Ramos (cell line): ENCODE results near the gene ATP6V0A4.
"Not testable (repeated sequence)": the region's sequence is repeated elsewhere in the genome, so short reads cannot be mapped to it uniquely, and the experiment has no call there.

Experiments
- in situ Hi-C: fragments of 300-500 bp; cut with MboI; formaldehyde crosslinking; loops from one replicate; pipeline ENCODE4 v1.14.3; 2022; ENCODE audit warnings: low sequenced_read_pairs; ENCODE audit not compliant: unreplicated experiment

Gene ATP6V0A4

DNA sequence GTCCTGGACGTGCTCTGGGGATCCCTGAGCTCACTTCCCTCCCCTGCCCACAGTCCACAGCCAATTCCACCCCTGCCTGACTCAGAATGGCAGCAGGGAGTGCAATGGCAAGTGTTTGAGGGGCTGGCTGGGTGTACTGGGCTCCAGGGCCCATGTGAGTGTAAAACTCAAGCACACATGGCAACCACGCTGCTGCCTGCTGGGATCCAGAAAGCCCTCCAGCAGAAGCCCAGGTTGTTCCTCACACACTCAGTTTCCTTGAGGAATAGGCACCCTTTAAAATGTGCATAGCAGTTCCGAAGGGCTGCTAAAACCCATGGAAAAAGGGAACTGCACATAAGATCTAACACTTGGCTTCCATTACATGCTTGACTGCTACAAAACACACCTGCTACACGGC is 11.3 kb upstream of the ATP6V0A4 start:
- in situ Hi-C loops = no loop called here

DNA sequence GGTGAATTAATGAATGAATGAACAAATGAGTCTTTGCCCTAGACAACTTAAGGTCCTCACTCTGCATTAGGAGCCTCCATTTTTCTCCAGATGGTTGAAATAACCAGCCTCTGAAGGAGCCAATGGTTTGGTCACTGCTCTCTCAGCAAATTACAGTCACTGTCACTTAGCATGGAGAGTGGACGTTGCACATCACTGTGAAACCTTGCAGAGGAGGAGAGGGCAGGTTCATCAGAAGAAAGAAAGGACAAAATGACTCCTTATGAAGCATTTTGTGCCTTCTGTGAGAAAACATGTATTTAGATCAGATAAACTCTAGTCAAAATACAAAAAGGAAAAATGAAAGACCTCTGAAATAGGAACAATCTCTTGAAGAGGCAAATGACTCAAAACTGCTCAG is 6.6 kb upstream of the ATP6V0A4 start:
- in situ Hi-C loops = no loop called here

DNA sequence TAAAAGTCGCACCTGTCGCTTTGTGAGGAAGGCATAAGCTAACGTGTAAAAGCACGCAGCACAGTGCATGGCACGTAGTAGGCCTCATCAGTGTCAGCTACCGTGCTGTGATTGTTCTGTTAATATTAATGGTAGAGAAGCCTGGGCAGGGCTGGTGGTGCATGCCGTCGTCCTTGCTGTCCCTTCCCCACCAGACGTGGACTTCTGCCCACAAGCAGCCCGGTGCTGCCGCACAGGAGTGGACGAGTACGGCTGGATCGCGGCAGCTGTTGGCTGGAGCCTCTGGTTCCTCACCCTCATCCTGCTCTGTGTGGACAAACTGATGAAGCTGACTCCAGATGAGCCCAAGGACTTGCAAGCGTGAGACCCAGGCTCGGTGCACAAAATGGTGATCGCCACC is 4.7 kb upstream of the ATP6V0A4 start:
- in situ Hi-C loops = no loop called here

DNA sequence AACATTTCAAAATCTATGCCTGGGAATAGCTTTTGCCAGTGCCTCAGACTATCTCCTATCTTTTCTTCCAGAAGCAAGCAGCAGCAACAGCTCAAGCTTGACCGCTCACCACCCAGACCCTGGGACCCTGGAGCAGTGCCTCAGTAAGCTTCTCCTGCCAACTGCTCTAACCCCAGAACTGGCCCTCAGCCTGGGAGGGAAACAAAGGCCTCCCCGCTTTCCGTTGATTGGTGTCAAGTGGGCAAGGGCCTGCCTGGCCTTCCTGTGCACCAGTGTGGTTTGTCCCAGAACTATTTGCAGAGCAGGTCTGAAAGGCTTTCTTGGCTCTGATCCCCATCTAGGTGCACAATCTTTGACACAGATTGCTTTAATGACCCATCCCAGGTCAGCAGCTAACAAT is 3.3 kb upstream of the ATP6V0A4 start:
- in situ Hi-C loops = no loop called here

DNA sequence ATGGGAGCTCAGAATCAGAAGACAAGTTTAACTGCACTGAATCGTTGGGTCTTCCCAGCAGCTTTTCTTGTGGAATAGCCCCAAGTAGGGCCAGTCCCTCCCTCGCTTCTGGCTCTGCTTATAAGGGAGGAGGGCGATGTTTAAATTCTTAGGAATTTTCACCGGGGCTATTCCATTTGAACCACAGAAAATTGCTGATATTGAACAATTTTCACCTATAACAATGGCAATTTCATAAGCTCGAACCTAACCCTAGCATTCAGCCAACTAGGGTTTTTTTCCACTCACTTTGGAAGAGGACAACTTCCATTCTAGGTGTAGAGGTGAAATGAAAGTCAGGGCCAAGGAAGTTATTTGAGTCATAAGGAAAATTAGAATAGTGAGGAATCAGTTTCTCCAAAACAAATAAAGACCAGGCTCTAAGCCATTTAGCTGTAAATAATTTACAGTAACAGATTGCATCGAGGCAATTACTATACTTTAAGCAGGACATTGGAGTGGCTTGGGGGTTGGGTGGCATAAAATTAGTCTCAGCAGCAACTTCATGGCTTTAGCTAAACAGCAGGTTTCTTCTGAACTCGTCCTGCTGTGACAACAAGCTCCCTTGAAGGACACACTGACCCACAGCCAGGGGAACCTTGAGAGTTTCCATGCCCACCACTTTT is 1.5 kb upstream of the ATP6V0A4 start:
- in situ Hi-C loops = no loop called here

DNA sequence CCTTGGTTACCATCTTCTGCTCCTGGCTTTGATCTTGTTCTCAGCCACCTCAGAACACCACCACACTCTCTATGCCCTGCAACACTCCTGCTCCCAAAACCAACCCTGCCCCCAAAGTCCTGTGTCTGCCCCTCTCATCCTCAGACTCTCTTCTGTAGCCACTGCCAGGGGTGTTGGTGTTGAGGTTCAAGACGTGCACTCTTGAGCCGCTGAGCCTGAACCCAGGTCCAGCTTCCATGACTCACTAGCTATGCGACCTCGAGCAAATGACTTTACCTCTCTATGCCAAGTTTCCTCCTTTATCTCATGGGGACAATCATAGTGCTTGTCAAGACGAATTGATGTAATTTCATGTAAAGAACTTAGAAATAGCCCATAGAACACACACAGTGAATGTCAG is 840 bp upstream of the ATP6V0A4 start:
- in situ Hi-C loops = no loop called here

DNA sequence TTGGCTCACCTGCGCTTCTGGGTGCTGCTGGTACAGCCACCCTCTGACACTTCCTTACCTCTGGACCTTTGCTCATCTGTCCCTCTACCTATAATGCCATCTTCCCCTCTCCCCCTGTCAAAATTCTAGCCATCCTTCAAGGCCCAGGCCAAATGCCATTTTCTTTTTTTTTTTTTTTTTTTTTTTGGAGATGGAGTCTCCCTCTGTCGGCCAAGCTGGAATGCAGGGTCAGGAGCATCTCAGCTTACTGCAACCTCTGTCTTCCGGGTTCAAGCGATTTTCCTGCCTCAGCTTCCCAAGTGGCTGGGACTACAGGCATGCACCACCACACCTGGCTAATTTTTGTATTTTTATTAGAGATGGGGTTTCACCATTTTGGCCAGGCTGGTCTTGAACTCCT is 950 bp downstream of the ATP6V0A4 start:
- in situ Hi-C loops = not testable (repeated sequence)

DNA sequence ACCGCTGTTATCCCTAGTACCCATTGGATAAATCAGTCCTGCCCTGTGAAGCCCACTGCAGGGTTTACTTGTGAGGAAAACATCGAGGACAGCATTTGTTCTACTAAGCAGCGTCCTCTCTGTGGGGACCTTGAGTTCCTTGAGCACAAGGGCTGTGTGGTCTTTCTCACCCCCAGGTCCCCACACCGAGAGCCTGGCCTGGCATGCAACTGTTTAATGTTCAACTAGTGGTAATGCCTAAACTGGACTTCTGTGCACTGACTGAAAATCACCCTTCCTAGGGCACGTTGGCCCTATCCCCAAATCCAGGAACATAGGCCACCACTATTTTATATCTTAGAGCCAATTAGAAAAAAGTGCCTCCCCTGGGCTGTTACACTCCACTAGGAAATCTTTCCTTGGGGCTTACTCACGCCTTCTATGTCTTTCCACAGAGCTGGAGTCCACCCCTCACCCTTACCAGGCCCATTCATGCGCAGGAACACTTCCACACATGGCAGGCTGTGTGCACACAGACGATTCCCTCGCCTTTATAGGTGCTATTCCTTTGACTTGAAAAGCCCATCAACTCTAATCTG is 1.9 kb downstream of the ATP6V0A4 start:
- in situ Hi-C loops = no loop called here

DNA sequence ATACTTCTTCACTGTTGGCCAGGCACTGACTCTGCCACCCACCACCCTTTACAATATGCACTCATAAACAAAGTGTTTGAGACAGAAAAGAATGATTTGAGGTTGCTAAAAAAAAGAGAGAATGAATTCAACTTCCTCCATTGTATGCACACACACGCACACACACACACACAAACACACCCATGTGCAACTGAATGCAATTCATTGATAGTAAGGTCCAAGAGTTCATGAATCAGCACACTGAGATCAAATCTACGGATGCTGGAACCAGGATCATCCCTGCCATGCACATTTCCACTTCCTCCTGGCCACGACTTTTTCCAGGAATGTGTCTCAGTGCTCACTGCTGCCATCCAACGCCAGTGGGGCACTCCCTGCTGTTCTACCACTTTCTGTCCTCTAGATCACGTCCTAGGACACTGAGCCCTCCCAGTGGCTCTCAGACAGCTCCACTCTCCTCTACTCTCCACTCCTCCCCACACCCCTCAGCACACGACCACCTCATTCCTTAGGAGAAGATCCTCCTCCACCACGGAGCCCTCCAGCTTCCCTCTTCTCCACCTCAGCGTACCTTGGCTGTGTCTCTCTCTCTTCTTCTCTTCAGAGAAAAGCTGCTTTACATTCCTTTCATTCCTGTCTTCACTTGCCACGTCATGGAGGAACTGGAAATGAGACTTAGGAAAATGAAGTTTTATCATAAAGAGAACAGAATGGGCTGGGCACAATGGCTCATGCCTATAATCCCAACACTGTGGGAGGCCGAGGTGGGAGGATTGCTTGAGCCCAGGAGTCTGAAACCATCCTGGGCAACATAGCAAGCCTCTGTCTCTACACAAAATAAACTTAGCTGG is 12.2 kb downstream of the ATP6V0A4 start:
- in situ Hi-C loops = no loop called here

DNA sequence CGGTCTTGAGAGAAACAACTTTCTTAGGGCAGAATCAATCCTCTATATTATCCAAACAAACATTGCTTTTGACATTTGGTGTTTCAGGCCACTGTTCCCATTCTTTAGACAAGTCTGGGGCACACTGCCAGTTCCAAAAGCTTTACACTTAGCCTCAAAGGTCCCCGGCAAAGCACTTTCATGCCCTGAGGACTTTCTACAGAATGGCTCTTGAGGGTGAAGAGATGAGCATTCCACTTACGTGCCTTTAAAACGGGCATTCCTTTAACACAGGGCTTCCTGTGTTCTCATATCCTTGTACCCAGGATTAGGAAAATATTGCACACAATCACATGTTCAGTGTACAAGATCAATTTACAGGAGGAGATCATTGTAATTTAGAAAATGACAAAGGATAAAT is 13.3 kb downstream of the ATP6V0A4 start:
- in situ Hi-C loops = no loop called here

DNA sequence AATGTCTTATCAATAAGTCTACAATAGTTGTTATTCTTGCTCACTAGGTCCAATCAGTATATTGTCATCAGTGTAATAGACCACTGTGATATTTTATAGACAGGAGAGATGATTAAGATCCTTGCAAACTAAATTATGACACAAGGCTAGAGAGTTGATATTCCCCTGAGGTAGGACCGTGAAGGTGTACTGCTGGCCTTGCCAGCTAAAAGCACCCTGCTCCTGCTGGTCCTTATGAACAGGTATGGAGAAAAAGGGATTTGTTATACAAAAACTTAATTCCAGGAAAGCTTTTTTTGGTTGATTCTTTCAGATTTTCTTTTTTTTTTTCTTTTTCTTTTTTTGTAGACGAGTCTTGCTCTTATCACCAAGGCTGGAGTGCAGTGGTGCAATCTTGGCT is 17.0 kb downstream of the ATP6V0A4 start:
- in situ Hi-C loops = no loop called here

DNA sequence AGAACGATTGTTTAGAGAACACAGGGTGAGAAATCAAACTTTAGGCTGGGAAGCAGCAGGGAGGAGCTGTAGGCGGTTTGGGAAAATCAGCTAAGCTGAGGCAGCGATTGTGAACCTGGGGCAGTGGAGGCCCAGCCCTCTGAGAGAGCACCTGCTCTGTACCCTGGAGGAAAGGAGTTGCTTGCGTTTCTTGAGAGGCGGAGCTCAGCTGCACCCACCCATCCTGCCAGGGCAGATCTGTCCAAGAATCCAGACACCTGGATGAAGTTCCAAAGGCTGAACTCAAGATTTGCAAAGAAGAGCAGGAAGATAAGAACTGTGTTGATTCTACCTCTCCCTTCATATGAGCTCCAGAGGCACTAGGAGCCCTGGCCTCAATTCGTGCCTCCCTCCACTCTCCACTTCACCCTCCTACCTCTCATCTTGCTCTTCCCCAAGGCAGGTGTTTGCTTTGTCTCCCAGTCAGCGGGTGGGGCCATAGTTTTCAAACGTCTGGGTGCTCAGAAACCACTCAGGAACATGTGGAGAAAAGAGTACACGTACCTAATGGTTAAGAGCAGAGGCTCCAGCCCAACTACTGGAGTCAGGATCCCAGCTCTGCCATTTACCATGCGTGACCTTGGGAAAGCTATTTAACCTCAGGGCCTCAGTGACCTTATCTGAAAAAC is 21.7 kb downstream of the ATP6V0A4 start:
- in situ Hi-C loops = no loop called here

DNA sequence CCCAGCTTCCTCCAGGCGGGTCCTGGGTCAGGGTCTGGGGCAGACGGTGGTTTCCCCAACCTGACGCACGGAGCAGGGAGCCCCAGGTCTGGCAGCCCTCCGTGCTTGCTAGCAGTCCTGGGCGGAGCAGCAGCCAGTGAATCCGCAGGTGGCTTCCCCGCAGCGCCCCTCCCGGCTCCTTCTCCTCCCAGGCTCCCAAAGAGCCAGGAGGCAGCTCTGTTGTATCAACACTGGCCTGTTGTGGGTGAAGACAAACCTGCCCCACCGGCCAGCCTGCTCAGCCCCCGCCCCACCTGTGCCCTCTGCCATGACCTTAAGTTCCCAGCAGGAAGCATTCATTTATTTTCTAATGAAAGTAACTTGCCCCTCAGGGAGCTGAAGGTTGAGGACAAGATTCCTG is 24.2 kb downstream of the ATP6V0A4 start:
- in situ Hi-C loops = no loop called here

DNA sequence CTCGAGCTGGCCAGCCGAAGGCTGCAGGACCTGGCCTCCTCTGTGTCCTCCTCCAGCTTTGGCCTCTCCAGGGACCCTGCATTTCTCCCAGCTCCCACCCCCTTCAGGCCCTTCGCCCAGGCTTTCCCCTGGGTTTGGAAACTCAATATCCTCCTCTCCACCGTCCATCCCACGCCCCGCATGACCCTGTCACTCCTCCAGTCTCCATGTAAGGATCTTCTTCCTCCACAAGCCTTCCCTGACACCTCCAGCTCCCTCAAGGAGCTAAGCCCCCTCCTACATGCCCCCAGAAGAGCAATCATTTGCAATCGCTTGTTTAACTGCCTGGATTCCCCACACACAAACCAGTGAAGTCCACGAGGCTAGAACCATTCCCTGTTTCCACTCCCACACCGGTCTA is 24.8 kb downstream of the ATP6V0A4 start:
- in situ Hi-C loops = no loop called here

DNA sequence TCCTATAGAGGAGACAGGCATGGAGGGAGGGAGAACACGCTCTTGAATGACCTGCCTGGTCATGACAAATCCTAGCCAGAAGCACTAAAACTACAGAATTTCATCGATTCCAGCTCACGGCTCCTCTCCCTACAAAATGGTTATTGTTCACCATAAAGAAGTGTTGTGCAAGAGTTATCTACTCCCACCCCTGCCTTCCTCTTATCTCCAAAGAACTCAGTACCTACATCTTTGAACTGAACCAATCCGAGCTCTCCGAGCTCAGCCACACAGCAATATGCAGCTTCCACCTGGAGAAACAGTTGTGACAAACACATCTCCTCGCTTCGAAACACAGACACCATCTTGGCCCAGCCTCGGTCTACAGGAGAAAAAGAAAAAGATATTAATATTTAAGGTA is 27.1 kb downstream of the ATP6V0A4 start:
- in situ Hi-C loops = no loop called here

DNA sequence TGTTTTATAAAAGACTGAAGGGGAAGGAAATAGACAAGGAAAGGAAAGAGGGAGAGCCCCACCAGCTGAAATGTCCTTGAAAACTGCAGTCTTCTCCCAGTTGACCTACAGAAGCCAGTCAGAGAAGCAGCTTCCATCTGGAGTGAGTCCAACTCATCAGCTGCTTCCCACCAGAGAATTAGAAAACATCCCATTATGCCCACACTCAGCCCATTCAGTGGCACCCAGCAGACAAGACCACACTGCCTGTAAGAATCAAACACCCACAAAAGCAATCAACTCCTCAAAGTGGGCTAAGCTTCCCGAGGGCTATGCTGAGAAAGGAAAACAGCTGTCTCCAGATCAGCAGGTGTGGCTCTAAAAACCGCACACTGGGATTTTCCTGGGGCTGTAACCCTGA is 29.8 kb downstream of the ATP6V0A4 start:
- in situ Hi-C loops = no loop called here

DNA sequence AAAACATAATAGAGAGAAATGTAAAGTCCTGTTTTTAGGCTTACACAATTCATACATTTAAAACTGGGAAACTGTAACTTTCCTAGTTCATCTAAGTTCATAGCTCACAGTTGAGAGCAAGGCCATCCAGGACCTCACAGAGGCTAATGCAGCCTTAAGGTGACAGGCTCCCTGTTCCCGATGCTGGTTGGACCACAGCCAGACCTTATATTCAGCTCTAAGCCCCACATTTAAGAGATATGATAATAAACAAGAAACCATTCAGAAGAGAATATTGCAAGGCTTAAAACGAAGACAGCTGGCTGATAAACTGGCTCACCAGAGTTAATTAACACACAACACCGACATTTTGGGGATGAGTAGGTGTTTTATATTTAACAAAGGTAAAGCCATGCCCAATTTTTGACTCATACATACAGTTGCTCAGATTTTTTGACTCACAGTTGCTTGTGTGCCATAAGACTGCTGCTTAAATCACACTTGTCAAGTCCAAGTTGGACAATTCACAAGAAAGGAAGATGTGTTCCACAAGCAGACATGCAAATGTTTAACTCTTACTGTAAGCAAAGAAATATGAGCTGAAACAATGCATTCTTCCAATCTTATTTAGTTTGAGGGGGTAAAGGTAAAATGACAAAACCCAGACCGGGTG is 41.3 kb downstream of the ATP6V0A4 start:
- in situ Hi-C loops = no loop called here

DNA sequence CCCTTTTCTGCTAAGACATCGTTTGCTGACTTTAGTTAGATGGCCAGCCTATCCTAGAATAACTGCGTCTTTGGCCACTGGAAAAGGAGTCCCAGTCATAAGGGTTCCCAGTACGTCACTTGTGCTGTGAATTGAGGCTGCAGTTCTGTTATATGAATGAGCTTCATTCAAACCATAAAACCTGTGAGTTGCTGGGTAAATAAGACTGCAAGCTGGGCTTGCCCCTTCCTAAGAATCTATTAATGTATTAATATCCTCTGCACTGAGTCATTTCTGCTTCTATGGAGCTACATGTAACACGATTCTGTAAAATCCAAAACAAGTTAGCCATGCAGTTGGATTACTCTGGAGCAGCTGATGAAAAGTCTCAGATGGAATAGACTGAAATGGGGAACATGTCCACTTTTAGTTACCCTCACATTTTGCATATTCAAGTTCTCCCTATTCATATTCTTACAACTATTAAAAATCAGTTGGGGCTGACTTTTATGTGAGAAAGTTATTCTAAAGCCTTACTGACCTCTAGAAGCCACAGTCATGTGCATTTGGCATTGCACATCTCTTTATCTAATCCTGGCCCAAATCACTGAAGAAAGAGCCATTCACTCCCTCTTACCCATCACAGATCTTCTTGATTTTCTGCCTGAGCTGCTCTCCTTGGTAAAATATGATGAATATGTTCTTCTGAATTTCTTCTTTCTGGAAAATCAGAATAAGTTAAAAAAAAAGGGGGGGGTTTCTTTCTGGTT is 42.0 kb downstream of the ATP6V0A4 start:
- in situ Hi-C loops = no loop called here

DNA sequence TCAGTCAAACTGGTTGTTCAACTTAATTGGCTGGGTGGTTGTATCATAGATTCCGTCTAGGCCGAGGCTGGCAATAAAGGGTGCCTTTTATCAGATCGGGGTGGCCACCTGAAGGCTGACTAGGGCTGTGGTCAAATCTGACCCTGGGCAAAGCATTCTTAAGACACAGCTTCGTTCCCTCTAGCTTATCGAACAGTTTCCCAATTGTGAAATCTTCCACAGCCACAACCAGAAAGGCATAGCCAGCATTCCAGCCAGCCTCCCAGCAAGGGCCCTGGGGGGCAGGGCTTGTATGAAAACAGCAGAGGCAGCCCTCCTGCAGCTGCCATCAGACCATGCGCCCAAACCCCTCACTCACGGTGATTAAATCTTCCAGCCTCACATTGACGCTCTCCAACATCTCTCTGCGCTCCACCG is 42.7 kb downstream of the ATP6V0A4 start:
- in situ Hi-C loops = no loop called here

DNA sequence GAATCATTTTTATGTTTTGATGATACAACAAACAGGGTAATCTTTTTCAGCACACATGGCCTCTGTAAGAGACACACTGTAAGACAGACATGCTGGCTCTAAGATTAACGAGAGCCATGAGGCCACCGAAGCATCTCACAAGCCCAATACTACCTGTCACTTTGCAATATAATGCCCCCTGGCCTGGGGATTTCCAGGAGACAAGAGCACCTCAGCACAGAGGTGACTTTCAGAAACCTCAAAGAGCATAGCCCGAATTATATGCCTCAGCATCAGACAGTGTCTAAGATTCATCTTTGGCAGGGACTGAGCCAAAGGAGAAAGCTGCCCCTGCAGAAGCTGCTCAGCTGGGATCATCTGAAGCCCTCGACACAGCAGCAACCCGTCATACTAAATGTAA is 44.4 kb downstream of the ATP6V0A4 start:
- in situ Hi-C loops = no loop called here
